ENCODE results near the gene CCNF.

GRCh38 chr16:2495041-2495440 is 65.8 kb downstream of the CCNF start:
- TF ChIP-seq CTCF (IDR thresholded peaks at IDR 0.05) = no peak
- TF ChIP-seq POLR2A (IDR thresholded peaks at IDR 0.05) = no peak

All from Peyer's patch (tissue), 4 donors.